SKM-1 (cell line): ENCODE data around the gene WDR90.
"Not testable (repeated sequence)": the region's sequence is repeated elsewhere in the genome, so short reads cannot be mapped to it uniquely, and the experiment has no call there.

Source experiments
- DNase-seq: peaks from one replicate; lab custom pipeline; 2025; ENCODE audit not compliant: unreplicated experiment; lab: John Stamatoyannopoulos, UW

The WDR90 gene

DNA sequence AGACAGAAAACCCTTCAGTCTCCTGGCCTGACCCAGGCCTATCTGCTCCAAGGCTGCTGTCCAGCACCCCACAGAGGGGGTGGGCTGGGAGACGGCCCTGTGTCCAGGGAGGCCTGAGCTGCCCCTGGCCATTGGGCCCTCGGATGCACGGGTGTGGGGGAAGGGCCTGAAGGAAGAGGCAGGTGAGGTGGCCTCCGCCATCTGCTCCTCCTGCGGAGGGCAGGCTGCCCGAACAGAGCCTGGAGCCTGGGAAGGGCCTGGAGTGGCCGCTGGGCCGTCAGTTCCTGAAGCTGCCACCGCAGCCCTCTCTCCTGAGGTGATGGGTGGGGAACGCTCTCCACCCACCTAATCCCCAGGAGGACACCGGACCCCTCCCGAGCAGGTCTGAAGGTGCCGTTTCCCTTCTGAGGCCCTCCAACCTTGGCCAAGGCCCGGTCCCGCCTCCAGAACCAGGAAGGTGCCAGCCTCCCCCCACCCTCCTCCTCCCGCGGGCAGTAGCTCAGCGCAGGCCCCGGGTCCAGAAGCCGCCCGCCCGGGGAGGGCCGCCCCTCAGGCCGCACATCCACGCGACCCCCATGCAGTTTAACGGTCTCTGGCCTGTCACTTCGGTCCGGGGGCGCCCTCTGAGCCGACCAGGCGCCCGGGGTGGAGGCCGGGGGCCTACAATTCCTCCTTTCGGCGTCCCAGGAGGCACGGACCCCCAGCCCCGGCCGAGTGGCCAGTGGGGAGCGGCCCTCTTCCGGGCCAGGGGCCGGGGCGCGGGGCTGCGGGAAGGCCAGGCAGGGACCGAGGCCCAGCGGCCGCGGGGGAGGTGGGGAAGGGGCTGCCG, 55.6 kb downstream of the WDR90 start:
- no peak for DNase-seq

DNA sequence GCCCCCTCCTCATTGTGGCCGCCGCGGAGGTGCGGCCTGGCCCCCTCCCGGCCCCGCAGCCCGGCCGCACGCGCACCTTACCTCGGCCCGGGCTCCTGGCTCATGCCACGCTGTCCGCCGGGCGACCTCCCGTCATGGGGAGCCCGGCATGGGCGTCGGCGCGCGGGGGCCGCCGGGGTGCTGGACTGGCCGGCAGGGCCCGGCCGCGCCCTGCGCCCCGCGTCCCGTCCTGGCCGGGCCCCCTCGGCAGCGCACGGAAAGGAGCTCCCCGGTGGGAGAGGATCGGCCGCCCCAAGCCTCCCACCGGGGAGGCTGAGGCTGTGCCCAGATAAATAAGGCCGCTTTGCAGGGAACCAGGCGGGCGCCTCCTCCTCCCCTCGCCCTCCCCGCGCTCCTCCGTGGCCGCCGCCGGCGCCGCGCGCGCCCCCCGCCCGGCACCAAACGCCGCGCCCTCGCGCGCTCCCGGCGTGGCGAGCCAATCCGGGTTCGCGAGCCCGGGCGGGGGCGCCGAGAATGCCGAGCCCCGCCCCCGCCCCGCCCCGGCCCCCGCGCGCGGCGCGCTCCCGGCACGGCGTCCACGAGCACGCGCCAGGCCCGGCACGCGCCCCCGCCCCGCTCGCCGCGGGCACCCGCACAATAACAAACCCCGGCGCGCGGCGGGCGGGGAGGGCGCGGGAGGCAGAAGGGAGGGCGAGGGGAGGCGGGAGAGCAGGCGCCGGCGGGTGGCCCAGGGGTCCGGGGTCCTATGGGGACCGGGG, 56.4 kb downstream of the WDR90 start, which contains the start of gene FBXL16:
Gene FBXL16 (minus strand): TSS at position 371 of the 758 bp plus-strand sequence. CDS start 8,396 bp downstream, outside the sequence.
- no peak for DNase-seq

DNA sequence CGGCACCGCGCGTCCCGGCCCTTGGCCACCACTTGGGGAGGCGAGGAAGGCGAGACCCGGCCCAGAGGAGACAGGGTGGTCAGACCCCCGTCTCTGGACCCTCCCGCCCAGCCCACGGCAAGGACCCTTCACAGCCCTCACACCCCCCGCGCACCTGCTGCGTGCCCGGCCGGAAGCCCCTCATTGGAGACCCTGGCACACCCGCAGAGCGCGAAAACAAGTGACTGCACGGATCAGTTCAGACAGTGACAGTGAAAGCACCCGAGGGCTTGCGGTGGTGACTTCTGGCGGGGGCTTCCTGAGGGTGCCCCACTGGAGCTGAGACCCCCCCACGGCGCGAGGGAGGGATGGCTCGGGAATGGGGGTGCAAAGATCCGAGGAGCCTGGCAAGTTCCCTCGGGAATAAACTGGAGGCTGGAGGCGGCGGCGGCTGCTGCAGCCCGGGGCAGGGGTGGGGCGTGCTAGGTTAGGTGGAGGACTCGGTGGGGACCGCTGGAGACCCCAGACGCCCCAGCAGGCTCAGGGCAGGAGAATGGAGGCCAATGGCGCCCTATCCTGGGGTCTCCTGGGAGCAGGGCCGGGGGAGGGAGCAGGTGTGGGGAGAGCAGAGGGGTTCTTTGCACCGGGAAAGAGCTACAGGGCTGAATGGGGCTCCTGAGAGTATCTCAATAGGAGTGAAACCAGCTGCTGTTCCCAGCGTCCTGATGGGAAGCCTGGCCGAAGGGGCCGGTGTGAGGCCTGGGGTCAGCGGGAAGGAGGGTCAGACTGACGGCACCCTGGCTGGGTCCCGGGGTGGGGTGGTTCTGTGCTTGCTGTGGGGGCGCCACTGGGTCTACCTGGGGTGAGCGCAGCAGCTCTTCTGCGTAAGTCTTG, 57.3 kb downstream of the WDR90 start:
- no peak for DNase-seq

DNA sequence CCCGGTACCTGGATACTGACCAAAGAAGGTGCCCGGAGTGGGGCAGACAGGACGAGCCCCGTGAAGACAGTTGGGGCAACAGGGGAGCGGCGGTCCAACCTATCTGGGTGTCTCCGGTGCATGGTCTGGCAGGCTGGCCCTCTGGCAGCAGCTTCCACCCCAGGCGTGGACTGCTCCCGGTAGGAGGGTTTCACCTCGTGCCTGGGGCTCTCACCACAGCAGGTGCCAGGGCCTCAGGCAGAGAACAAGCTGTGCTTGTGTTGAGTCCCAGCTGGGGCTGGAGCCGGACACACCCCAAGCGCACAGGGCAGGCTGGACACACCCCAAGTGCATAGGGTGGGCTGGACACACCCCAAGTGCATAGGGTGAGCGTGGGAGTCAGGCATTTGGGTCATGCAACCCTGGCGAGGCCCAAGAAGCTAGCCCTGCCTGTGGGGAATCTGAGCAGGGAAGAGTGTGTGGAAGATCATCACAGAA, 57.9 kb downstream of the WDR90 start:
- DNase-seq = no peak

DNA sequence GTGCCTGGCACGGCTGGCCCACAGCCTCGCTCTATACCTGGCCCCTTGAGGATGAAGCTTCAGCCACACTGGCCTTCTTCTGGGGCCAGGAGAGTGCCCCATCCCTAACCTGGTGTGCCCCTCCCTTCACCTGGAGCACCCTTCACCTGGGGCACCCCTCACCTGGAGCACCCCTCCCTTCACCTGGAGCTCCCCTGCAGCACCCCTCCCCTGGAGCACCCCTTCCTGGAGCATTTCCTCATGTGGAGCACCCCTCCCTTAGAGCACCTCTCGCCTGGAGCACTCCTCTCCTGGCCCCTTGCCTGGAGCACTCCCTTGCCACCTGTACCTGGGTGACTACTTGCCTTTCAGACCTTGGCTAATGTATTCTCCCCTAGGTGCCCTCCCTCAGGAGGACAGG, 58.9 kb downstream of the WDR90 start:
- DNase-seq = no peak

DNA sequence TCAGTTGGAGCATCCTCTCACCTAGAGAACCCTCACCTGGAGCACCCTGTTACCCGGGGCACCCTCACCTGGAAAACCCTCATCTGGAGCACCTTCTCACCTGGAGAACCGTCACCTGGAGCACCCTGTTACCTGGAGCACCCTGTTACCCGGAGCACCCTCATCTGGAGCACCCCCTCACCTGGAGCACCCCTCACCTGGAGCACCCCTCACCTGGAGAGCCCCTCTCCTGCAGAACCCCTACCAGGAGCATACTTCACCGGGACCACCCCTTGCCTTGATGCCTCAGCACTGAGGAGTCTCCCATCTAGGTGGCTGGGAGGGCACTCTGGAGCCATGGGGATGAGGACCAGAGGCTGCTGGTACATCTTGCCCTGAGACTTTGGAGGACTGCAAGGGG, 59.8 kb downstream of the WDR90 start:
- no peak for DNase-seq

DNA sequence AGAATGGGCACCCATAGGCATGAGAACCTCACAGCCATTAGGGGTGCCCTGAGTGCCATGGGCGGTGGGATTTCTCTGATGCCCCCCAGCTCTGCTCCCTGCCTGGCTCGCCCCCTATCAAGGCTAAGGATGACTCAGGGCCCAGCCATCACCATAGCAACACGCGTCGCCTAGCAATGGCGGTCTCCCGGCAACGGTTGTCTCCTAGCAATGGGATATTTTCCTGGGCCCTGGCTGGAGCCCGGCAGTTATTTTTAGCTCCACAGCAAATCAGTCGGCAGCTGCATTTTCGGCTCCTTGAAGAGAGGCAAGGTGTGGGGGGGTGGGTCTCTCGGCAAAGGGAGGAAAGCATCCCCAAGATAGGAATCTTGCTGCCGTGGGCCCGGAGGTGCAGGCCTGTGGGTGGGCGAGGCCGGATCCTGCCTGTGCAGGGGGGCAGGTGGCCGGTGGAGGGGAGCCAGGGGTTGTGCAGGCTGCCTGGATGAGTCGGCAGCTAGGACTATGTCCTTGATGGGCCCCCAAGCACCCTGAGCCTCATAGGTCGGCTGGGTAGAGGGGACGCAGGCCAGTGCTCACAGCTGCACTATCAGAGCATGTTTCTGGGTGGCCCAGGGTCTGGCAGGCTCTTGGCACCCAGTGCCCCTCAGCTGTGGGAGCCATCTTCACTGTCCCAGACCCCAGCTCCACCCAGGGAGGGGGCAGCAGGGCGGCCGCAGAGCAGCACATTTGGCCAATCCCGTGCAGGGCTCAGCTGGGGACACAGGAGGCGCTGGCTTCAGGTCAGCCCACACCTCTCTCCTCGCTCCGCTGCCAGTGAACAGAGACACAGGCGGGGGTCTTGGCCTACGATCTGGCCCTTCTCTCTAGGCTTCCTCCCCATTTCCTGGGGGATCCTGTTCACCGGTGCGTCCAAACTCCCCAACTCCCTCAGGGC, 60.7 kb downstream of the WDR90 start:
- no peak for DNase-seq

DNA sequence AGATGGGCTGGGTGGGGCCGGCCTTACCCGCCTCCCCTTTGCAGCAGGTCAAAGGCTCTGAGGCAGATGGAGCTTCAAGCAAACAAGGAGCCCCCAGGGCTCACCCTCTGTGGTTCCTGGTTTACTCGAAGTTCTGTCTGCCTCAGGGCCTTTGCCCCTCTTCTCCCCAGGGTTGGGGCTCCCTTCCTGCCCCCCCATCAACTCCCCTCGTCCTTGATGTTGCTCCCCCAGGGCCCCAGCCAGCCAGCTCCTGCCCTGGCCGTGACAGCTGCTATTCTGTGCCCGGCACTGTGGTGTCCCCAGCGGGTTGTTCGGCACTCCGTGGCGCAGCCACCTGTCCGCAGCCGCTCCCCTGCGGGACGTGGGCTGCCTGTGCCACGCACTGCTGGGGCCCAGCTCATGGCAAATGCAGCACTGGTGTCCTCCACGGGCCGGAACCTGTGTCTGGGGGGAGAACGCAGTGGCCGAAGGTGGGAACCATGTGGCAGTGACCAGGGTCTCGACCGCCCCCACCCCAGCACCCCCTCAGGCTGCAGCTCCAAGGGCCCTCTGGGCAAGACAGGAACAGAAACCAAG, 61.4 kb downstream of the WDR90 start:
- no peak for DNase-seq

DNA sequence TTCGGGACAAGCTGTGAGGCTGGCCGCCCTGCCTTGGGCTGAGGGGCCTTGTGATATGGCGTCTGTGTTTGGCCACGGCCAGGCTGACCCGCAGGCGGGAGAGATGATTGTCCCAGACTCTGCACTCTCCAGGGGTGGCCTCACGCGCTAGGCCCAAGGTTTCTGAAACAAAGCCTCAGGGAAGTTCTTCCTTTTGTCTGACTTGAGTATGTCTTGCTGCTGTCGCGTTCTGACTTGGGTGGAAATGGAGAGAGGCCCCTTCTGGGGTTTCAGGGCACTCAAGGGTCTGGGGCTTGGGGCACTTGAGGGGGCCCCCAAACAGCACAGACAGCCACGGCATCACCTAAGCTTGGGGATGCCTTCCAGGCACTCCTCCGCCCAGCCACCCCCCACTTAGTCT, 61.9 kb downstream of the WDR90 start:
- DNase-seq = no peak

DNA sequence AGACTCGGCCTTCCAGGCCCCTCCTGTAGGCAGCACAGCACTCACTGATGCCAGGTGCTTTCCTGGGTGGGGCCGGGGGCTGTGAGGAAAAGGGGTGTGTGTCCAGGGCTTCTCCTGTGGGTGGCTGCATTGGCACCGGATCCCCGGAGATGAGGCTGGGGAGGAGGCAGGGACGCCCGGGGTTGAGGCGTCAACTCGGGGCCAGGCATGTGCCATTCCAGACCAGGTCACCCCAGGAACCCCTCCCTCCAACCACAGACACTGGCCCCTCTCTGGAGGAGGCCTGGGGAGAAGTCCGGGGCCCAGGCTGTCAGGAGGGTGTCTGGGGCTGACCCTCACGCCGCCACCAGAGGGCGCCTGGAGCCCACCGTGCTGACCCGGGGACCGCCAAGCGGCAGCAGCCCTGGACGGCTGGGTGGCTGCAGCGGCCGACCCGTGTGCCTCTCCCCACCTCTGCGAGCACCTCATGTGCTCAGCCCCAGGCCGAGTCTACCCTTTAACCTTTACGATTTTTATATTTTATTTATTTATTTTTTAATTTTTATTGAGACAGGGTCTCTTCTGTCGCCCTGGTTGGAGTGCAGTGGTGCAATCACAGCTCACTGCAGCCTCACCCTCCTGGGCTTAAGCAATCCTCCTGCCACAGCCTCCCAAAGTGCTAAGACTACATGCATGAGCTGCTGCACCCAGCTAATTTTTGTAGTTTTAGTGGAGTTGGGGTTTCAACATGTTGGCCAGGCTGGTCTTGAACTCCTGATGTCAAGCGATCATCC, 62.6 kb downstream of the WDR90 start:
- DNase-seq = peak; percentile 63

DNA sequence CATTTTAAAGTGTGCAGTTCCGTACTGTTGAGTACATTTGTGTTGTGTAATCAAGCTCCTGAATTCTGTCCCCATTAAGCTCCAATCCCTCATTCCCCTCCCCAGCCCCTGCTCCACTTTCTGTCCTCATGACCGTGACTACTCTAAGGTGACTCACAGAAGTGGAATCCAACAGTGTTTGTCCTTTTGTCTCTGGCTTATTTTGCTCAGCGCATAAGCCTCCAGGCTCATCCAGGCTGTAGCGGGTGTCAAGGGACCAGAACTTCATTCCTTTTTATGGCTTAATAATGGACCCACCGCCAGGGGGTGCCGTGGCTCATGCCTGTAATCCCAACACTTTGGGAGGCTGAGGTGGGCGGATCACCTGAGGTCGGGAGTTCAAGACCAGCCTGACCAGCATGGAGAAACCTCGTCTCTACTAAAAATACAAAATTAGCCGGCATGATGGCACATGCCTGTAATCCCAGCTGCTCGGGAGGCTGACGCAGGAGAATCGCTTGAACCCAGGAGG, 63.6 kb downstream of the WDR90 start:
- DNase-seq = not testable (repeated sequence)

DNA sequence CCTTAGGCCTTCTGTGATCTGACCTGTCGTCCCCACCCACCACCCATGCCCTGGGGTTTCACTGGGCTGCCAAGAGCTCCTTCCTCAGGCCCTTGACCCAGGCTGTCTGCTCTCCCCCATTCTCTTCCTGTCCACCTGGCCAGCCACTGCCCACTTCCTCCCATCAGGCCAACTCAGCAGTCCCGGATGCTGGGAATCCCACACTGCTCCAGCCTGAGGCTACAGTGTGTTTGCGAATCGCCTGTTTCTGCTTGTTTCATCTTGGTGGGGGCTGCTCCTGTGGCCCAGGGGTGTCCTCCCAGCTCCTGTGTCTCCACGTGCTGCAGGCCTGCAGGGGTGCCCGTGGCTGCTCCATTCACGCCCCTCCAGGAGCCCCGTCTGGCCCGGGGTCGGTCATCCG, 64.9 kb downstream of the WDR90 start:
- no peak for DNase-seq

DNA sequence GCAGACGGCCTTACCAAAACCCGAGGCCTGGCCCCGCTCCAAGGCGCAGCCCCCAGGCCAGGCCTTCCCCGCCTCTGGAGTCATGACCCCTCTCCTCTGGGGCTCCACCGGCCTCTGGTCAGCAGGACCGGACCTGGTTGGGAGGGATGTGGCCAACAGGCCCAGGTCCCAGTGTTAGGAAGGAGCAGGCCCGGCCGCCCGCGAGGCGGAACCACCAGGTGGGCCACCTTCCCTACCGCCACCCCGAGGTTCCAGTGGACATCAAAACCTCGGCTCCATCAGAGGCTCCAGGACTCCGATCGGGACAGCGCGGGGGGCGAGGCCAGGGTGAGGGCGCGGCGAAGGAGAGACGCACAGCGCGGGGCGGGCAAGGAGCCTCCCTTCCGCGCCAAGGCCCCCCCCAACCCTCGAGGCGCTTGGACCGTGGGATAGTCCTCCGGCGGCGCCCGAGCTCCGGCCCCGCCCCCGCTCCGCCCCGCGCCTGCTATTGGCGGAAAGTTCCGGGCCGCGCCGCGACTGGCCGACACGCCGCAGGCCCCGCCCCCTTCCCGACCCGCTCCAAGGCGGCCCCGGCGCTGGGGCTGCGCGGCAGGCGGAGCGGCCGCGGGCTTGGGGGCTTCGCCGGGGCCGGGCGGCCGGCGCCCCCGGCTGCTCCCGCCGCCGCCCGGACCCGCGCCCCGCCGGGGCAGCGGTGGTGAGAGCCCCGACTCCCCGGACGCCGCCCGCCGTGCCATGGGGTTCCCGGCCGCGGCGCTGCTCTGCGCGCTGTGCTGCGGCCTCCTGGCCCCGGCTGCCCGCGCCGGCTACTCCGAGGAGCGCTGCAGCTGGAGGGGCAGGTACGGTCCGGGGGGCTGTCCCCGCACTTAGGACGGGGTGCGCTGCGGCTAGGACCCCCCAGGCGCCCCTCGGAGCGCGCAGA, 65.7 kb downstream of the WDR90 start, which contains the start of gene METRN:
Gene METRN (plus strand): TSS at position 561 of the 919 bp plus-strand sequence. CDS start 172 bp downstream, at position 733.
- DNase-seq = peak; percentile 77

DNA sequence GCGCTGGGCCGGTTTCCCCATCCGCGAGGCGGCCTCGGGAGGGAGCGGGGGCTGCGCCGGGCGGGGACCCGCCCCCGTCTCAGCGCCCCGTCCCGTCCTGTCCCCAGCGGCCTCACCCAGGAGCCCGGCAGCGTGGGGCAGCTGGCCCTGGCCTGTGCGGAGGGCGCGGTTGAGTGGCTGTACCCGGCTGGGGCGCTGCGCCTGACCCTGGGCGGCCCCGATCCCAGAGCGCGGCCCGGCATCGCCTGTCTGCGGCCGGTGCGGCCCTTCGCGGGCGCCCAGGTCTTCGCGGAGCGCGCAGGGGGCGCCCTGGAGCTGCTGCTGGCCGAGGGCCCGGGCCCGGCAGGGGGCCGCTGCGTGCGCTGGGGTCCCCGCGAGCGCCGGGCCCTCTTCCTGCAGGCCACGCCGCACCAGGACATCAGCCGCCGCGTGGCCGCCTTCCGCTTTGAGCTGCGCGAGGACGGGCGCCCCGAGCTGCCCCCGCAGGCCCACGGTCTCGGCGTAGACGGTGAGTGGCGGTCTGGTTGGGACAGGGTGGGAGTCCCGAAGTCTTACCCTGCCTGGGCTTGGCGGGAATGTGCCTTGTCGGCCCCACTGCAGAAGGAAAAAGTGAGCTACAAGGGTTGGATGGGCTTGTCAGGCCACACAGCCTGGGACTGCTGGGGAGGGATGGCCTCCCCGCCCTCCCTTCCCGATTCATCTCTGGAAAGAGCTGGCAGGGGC, 66.5 kb downstream of the WDR90 start:
- DNase-seq = no peak

DNA sequence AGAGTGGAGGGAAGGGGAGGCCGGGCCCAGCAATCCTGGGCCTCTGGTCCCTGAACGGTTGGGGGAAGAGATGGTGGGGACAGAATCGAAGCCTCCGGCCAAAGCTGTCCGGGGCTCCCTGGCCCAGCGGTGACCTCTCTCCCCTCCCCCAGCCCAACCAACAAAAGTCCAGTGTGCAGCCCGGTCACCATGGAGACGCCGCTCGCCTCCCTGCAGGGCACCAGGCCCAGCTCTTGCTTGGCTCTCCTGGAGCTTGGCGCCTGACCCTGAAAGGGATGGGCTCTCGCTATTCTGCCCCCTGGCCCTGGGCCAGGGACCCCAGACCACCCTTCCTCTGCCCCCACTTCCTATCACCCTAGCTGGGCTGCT, 67.0 kb downstream of the WDR90 start:
- DNase-seq = no peak

DNA sequence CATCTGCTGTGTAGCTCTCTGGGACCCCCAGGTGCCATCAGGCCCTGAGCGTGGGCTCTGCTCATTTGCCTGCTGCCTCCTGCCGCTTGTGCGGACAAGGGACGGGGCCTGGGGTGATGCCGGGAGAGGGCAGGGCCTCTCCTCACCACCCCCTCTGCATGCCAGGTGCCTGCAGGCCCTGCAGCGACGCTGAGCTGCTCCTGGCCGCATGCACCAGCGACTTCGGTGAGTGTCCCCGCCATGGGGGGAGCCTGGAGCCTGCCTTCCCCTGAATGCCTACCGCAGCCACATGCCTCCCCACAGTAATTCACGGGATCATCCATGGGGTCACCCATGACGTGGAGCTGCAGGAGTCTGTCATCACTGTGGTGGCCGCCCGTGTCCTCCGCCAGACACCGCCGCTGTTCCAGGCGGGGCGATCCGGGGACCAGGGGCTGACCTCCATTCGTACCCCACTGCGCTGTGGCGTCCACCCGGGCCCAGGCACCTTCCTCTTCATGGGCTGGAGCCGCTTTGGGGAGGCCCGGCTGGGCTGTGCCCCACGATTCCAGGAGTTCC, 67.7 kb downstream of the WDR90 start:
- no peak for DNase-seq
